Heart left ventricle (tissue), 13 donors: ENCODE data around the gene FAM120B.

ENCODE experiments used
- CTCF ChIP-seq, 12 donors: fragments of 200-600 bp; sonication (generic) in 4 of 12; IDR thresholded peaks; one replicate each; pipeline versions ENCODE4 v1.5.0 to v1.8.0; 2018 to 2022; ENCODE audit warnings: antibody characterized with exemption in 12 of 12, mild to moderate bottlenecking in 5 of 12
- POLR2A ChIP-seq, 2 donors: fragments of 450-650 bp; IDR thresholded peaks; one replicate each; pipeline ENCODE4 v1.6.1; 2017; ENCODE audit warnings: antibody characterized with exemption in 2 of 2, mild to moderate bottlenecking in 2 of 2, moderate library complexity in 2 of 2
- donor health status: ischemic (EF 13 %, LVEDD 7.1; RV severe dilation, severe dysfunction).
- donor health status: DM: no; HTN: yes; CAD: no.
- donor health status: DM: no; HTN: no; CAD: no.
- donor health status: ischemic (EF 25% LVEDD 6.9; RV normal size, moderate dysfunction).
- donor health status: ischemic (EF 25% LVEDD 5.7; RV mildly dilated, moderate dysfunction).
- donor health status: ischemic (EF 35%, LVEDD 5.7; RV mildly dilated, moderate dysfunction).
- donor health status: nonischemic (EF 11% LVEDD 7.7; RV severe dilation, severe dysfunction).
- donor health status: DM: yes; HTN: yes; CAD: no.
- donor health status: PGD.
- donor health status: ischemic (EF 29% LVEDD 5.4; RV normal size, mild dysfunction).
- donor health status: nonischemic (EF 23%, LVEDD 6.1; RV moderate dilation, normal function).

GRCh38 chr6:170448751-170449630 is 142.4 kb downstream of the FAM120B start:
- TF ChIP-seq CTCF (IDR thresholded peaks at IDR 0.05) (no peak), POLR2A (IDR thresholded peaks at IDR 0.05) (no peak)
